B cell (primary cell): ENCODE results near the gene TEAD1. TPM values are rescaled to one million over a fixed set of nuclear protein-coding genes. Genes with fewer than 3 reads are reported as not detected.

Experiments used
- ATAC-seq: fragments of 200-7000 bp; cut with Tn5 transposase; one replicate; pipeline ENCODE4 v1.10.0; 2021; ENCODE audit warnings: low read depth, mild to moderate bottlenecking, moderate number of reproducible peaks, moderate library complexity
- CTCF ChIA-PET: fragments of 350-600 bp; sonication (Branson Sonifier 250); formaldehyde crosslinking; loops from one replicate; lab custom pipeline; 2021; ENCODE audit warnings: antibody characterized with exemption, inconsistent platforms; lab: Charles Lee
- POLR2A ChIA-PET: fragments of 350-600 bp; sonication (Branson Sonifier 250); formaldehyde crosslinking; loops from one replicate; lab custom pipeline; 2021; ENCODE audit warnings: antibody characterized with exemption; lab: Charles Lee
- DNase-seq: peaks from one replicate; pipeline ENCODE4 v3.0.0; 2013
- H2AFZ ChIP-seq: 2 replicates; pipeline ENCODE4 v1.6.1; 2012; ENCODE audit warnings: mild to moderate bottlenecking, low read depth, low read length; ENCODE audit not compliant: insufficient read depth, poor library complexity, severe bottlenecking
- H3K27ac ChIP-seq, 2 donors: 1 replicate in 1 of 2; 2 replicates in 1 of 2; pipeline ENCODE4 v1.5.1; 2012 to 2013; ENCODE audit warnings: low read length in 2 of 2, mild to moderate bottlenecking in 2 of 2, moderate library complexity in 1 of 2
- H3K27me3 ChIP-seq, 4 experiments: fragments of 200-600 bp in 1 of 4; sonication (generic) in 1 of 4; replicated peaks in 1 of 4; 1 replicate in 2 of 4; 2 replicates in 2 of 4; pipeline versions ENCODE4 v1.6.1 to v1.7.0; 2013 to 2016; ENCODE audit warnings: low read length in 3 of 4, mild to moderate bottlenecking in 2 of 4, mixed read lengths in 1 of 4, moderate library complexity in 1 of 4; ENCODE audit not compliant: insufficient read depth in 4 of 4, control insufficient read depth in 3 of 4; ENCODE audit errors: control extremely low read depth in 1 of 4
- H3K36me3 ChIP-seq, 2 experiments: replicated peaks in 1 of 2; 1 replicate in 1 of 2; 2 replicates in 1 of 2; pipeline versions ENCODE4 v1.6.1 to v1.7.1; 2013; ENCODE audit warnings: low read length in 1 of 2; ENCODE audit not compliant: insufficient read depth in 2 of 2, control insufficient read depth in 1 of 2; ENCODE audit errors: control extremely low read depth in 1 of 2, extremely low read depth in 1 of 2
- H3K4me1 ChIP-seq, 2 donors: fragments of 200-600 bp in 1 of 2; sonication (generic) in 1 of 2; 1 replicate in 1 of 2; 2 replicates in 1 of 2; pipeline versions ENCODE4 v1.5.1 to v1.6.1; 2013 to 2017; ENCODE audit warnings: low read length in 2 of 2; ENCODE audit not compliant: control insufficient read depth in 2 of 2, insufficient read depth in 2 of 2
- H3K4me2 ChIP-seq: replicated peaks from 2 replicates; pipeline ENCODE3; 2012; ENCODE audit warnings: mild to moderate bottlenecking, low read depth, low read length; ENCODE audit not compliant: poor library complexity, severe bottlenecking
- H3K4me3 ChIP-seq, 5 experiments: fragments of 200-600 bp in 1 of 5; sonication (generic) in 1 of 5; 1 replicate in 3 of 5; 2 replicates in 2 of 5; pipeline versions ENCODE4 v1.5.1 to v1.7.0; 2011 to 2016; ENCODE audit warnings: low read length in 4 of 5, mild to moderate bottlenecking in 4 of 5, low read depth in 2 of 5, control low read depth in 1 of 5, moderate library complexity in 1 of 5; ENCODE audit not compliant: insufficient read depth in 1 of 5; ENCODE audit errors: control extremely low read depth in 1 of 5, extremely low read depth in 1 of 5
- H3K79me2 ChIP-seq: fragments of 200-600 bp; sonication (generic); one replicate; pipeline ENCODE4 v1.6.0; 2016; ENCODE audit warnings: low read length; ENCODE audit not compliant: control insufficient read depth, insufficient read depth
- H3K9ac ChIP-seq: fragments of 200-600 bp; sonication (generic); 2 replicates; pipeline ENCODE4 v1.6.1; 2017; ENCODE audit warnings: mild to moderate bottlenecking, low read length, moderate library complexity
- H3K9me3 ChIP-seq, 3 donors: one replicate each; pipeline versions ENCODE4 v1.6.1 to v1.7.1; 2013; ENCODE audit warnings: low read length in 2 of 3; ENCODE audit not compliant: control insufficient read depth in 2 of 3, insufficient read depth in 1 of 3; ENCODE audit errors: control extremely low read depth in 1 of 3
- H4K20me1 ChIP-seq: 2 replicates; pipeline ENCODE4 v1.6.0; 2012; ENCODE audit warnings: mild to moderate bottlenecking, low read length; ENCODE audit not compliant: insufficient read depth, control insufficient read depth, poor library complexity, severe bottlenecking
- H3K27ac Mint-ChIP-seq: one replicate; pipeline ENCODE4 v1.8.0; 2021; ENCODE audit warnings: mixed read lengths
- H3K27me3 Mint-ChIP-seq: one replicate; pipeline ENCODE4 v1.8.0; 2021; ENCODE audit warnings: mixed read lengths
- H3K4me1 Mint-ChIP-seq: one replicate; pipeline ENCODE4 v1.8.0; 2021; ENCODE audit warnings: mixed read lengths
- H3K4me3 Mint-ChIP-seq: one replicate; pipeline ENCODE4 v1.8.0; 2021; ENCODE audit warnings: mixed read lengths
- H3K9me3 Mint-ChIP-seq: one replicate; pipeline ENCODE4 v1.8.0; 2022; ENCODE audit warnings: mixed read lengths; ENCODE audit not compliant: insufficient read depth
- EZH2 ChIP-seq: IDR thresholded peaks from 2 replicates; pipeline ENCODE4 v1.6.1; 2012; ENCODE audit warnings: borderline replicate concordance, low read depth, mild to moderate bottlenecking, moderate library complexity, low read length; ENCODE audit not compliant: insufficient read depth, poor library complexity, severe bottlenecking
- WGBS: methylation state at CpG from one replicate; pipeline ENCODE4 v1.1.5; 2013; ENCODE audit warnings: missing lambda C conversion rate; ENCODE audit not compliant: insufficient coverage; 5-methylcytosine and 5-hydroxymethylcytosine counted together
- intact Hi-C: fragments of 100-400 bp; cut with micrococcal nuclease; formaldehyde crosslinking; loops from one replicate; pipeline ENCODE4 v1.10.0; 2022
- polyA plus RNA-seq: library from polyadenylated mRNA; depleted of rRNA; stranded (reverse); fragments of >200 nt; gene quantifications from 2 replicates; pipeline ENCODE4 v1.2.3, GENCODE V29; 2012
- total RNA-seq, 2 donors: library from RNA; stranded (reverse); fragments of 120-200 nt in 1 of 2; gene quantifications; 1 replicate in 1 of 2; 2 replicates in 1 of 2; pipeline versions ENCODE4 v1.2.3 to v1.2.4, GENCODE V29; 2013 to 2022
- TF ChIP-seq, protein P1 (sequence below): fragments of 200-600 bp; IDR thresholded peaks from one replicate; pipeline ENCODE4 v1.8.0; 2022; ENCODE audit warnings: antibody characterized with exemption, mild to moderate bottlenecking

The TEAD1 gene
- total and polyA plus RNA-seq, 2 donors (not counting 1 experiment from before 2014, with no cell fraction given) = 0.30 TPM; not detected in 1

DNA sequence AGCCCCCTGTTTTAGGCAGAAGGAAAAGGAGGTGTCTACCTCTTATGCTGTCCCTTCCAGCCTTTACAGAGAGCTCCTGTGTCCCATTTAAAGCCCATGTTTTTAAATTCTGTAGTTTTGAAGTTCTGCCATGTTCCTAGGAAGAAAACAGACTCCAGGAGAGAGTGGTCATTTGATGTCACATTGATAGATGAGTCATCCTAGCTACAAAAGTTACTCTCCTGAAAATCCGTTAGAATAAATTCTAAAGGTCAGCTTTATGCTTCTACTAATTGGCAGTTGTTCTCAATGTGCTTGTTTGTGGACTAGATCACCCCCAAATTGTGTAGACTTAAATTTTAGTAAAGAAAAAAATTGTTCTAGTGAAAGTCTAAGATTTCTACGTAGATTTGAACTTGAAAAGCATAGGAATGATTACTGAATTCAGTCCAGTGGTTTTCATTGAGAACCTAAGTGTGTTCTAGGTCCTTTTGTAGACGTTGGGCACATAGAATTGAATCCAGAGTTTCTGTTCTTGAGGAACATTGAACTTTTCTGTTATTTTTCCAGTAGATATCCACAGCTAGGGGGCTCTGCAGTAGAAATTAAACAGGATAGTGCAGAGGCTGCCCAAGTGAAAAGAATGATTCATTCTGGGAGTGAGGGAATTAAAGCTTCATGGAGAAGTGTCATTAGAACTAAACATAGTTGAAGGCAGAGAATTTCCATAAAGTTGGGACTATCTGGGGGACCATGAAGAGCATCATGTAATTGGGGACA lies 194.3 kb downstream of the TEAD1 start:
- Histone ChIP-seq H3K27me3 (peaks cover 0 to 7% (median 4%) of the 10 kb centered on the region in 4 experiments), H3K4me3 (no peak overlapping the region), H3K9me3 (no peaks in the 10 kb centered on the region), H4K20me1 (no peaks in the 10 kb centered on the region), H3K79me2 (no peaks in the 10 kb centered on the region), H2AFZ (no peak overlapping the region), H3K36me3 (no peaks in the 10 kb centered on the region), H3K27ac (no peak overlapping the region), H3K4me2 (no peak overlapping the region), H3K4me1 (peaks cover 0 to 4% of the 10 kb centered on the region in 2 donors), H3K9ac (no peak overlapping the region)
- H3K4me1 Mint-ChIP-seq = no peaks in the 10 kb centered on the region
- intact Hi-C loops = no loop called here
- ATAC-seq = no peak
- ChIA-PET CTCF (no interaction called here), POLR2A (no interaction called here)
- TF ChIP-seq, protein P1, sequence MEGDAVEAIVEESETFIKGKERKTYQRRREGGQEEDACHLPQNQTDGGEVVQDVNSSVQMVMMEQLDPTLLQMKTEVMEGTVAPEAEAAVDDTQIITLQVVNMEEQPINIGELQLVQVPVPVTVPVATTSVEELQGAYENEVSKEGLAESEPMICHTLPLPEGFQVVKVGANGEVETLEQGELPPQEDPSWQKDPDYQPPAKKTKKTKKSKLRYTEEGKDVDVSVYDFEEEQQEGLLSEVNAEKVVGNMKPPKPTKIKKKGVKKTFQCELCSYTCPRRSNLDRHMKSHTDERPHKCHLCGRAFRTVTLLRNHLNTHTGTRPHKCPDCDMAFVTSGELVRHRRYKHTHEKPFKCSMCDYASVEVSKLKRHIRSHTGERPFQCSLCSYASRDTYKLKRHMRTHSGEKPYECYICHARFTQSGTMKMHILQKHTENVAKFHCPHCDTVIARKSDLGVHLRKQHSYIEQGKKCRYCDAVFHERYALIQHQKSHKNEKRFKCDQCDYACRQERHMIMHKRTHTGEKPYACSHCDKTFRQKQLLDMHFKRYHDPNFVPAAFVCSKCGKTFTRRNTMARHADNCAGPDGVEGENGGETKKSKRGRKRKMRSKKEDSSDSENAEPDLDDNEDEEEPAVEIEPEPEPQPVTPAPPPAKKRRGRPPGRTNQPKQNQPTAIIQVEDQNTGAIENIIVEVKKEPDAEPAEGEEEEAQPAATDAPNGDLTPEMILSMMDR = no peak
- TF ChIP-seq EZH2 = no peak
- DNase-seq = no peak
- WGBS = 60% methylated on average over 2 of the region's 3 CpGs
- no peak overlapping the region for H3K4me3 Mint-ChIP-seq
- H3K27ac Mint-ChIP-seq = no peak overlapping the region
- peaks cover 30% of the 10 kb centered on the region for H3K27me3 Mint-ChIP-seq
- H3K9me3 Mint-ChIP-seq = no peaks in the 10 kb centered on the region

- ChIA-PET POLR2A (no interaction called here), CTCF (no interaction called here)
- peaks cover 15% of the 10 kb centered on the region for H3K27me3 Mint-ChIP-seq
- no peak for ATAC-seq
- Histone ChIP-seq H3K4me2 (no peak overlapping the region), H4K20me1 (no peaks in the 10 kb centered on the region), H3K27ac (no peak overlapping the region), H3K9me3 (no peaks in the 10 kb centered on the region), H3K79me2 (no peaks in the 10 kb centered on the region), H2AFZ (no peak overlapping the region), H3K36me3 (no peaks in the 10 kb centered on the region), H3K27me3 (no peaks in the 10 kb centered on the region), H3K4me1 (no peaks in the 10 kb centered on the region), H3K9ac (no peak overlapping the region), H3K4me3 (no peak overlapping the region)
- TF ChIP-seq, protein P1 = no peak
- TF ChIP-seq EZH2 = no peak
- no peaks in the 10 kb centered on the region for H3K4me1 Mint-ChIP-seq
- no peak for DNase-seq
- no peaks in the 10 kb centered on the region for H3K9me3 Mint-ChIP-seq
- H3K4me3 Mint-ChIP-seq = no peak overlapping the region
- 100% methylated on average over 1 of the region's 2 CpGs for WGBS
- intact Hi-C loops = no loop called here
- no peak overlapping the region for H3K27ac Mint-ChIP-seq
Observed at GRCh38 chr11:12871241-12871640, 197.0 kb downstream of the TEAD1 start.
